ENCODE measurements around the gene ARHGAP19.

The ARHGAP19 gene

GRCh38 chr10:97178074-97178473, 114.4 kb downstream of the ARHGAP19 start:
- TF ChIP-seq ZNF274 (IDR thresholded peaks at IDR 0.05; ENCODE audit: low read depth, low read length) = no peak
- H3K4me3 ChIP-seq (ENCODE audit: low read length) = no peak overlapping the region

- no peak for TF ChIP-seq ZNF274 (IDR thresholded peaks at IDR 0.05; ENCODE audit: low read depth, low read length)
- H3K4me3 ChIP-seq (ENCODE audit: low read length) = no peak overlapping the region
Observed at GRCh38 chr10:97176226-97176625, 116.2 kb downstream of the ARHGAP19 start.

- no peak for TF ChIP-seq ZNF274 (IDR thresholded peaks at IDR 0.05; ENCODE audit: low read depth, low read length)
- no peak overlapping the region for H3K4me3 ChIP-seq (ENCODE audit: low read length)
Observed at GRCh38 chr10:97175586-97175985, 116.9 kb downstream of the ARHGAP19 start.

- TF ChIP-seq ZNF274 (IDR thresholded peaks at IDR 0.05; ENCODE audit: low read depth, low read length) = no peak
- no peak overlapping the region for H3K4me3 ChIP-seq (ENCODE audit: low read length)
Observed at GRCh38 chr10:97174941-97175340, 117.5 kb downstream of the ARHGAP19 start.

- no peak overlapping the region for H3K4me3 ChIP-seq (ENCODE audit: low read length)
- TF ChIP-seq ZNF274 (IDR thresholded peaks at IDR 0.05; ENCODE audit: low read depth, low read length) = no peak
Observed at GRCh38 chr10:97174276-97174775, 118.1 kb downstream of the ARHGAP19 start.

GRCh38 chr10:97173036-97173435, 119.4 kb downstream of the ARHGAP19 start:
- no peak for TF ChIP-seq ZNF274 (IDR thresholded peaks at IDR 0.05; ENCODE audit: low read depth, low read length)

More at GRCh38 chr10:97173036-97173435, 119.4 kb downstream of the ARHGAP19 start:
- no peak overlapping the region for H3K4me3 ChIP-seq (ENCODE audit: low read length)

Measured in GM08714 (cell line).